SKM-1 (cell line): ENCODE results near the gene RAD9A.
"Not testable (repeated sequence)": the region's sequence is repeated elsewhere in the genome, so short reads cannot be mapped to it uniquely, and the experiment has no call there.

Source experiments
- DNase-seq: peaks from one replicate; lab custom pipeline; 2025; ENCODE audit not compliant: unreplicated experiment; lab: John Stamatoyannopoulos, UW

Gene RAD9A

DNA sequence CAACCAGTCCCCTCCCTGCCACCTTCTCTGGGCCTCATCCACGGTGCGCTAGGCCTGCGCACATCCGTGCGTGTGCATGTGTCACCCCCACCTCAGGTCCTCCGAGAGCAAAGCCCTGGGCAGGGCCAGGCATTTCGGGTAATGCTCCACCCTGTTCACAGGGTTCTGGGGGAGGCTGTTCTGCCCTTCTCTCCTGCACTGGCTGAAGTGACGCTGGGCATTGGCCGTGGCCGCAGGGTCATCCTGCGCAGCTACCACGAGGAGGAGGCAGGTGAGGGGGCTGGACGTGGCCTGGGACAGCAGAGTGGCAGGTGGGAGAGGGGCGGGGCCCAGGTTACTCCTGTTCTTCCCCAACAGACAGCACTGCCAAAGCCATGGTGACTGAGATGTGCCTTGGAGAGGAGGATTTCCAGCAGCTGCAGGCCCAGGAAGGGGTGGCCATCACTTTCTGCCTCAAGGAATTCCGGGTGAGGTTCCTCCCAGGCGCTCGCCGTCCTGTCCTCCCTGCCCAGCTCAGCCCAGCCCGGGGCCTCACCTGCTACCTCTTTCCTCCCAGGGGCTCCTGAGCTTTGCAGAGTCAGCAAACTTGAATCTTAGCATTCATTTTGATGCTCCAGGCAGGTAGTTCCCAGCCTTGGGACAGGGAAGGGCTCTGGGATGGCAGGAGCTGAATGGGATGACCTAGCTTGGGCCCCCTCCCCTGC, 3.9 kb downstream of the RAD9A start:
- DNase-seq, result no peak

DNA sequence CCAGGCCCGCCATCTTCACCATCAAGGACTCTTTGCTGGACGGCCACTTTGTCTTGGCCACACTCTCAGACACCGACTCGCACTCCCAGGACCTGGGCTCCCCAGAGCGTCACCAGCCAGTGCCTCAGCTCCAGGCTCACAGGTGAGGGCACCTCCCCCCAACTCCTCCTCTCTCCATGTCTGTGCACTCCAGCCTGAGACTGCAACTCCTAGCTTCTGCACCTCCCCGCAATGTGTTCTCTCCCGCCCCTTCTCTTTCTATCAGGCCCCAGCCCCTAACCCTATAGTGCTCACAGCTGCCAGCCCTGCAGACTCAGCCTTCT, 4.4 kb downstream of the RAD9A start:
- DNase-seq, result no peak

DNA sequence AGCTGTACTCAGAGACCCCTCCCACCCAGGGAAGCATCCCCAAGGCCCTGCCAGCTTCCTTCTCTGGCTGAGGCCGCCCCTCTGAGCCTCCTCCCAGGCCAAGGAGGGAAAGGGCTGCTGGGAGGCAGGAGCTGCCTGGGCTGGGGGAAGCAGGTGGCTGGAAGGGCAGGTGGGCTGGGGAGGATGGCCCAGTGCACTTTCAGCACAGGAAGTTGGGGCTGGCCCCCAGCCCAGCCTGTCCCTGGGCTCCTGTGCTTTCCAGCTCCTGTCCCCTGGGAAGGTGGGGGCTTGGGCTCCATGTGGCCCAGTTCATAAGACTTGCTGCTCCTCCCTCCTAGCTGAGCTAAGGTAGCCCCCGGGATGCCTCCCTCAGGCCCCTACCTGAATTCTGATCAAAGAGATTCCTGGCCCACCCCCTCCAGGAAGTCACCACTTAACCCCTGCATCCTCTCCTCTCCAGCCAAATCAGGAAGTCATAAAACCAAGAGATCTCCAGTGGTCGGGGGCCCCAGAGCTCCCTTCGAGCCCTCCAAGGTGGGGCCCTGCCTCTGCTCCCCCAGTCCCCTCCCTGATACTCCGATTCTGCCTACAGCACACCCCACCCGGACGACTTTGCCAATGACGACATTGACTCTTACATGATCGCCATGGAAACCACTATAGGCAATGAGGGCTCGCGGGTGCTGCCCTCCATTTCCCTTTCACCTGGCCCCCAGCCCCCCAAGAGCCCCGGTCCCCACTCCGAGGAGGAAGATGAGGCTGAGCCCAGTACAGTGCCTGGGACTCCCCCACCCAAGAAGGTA, 5.0 kb downstream of the RAD9A start:
- no peak for DNase-seq

GRCh38 chr11:67397536-67397935, 5.8 kb downstream of the RAD9A start:
- DNase-seq, result no peak

DNA sequence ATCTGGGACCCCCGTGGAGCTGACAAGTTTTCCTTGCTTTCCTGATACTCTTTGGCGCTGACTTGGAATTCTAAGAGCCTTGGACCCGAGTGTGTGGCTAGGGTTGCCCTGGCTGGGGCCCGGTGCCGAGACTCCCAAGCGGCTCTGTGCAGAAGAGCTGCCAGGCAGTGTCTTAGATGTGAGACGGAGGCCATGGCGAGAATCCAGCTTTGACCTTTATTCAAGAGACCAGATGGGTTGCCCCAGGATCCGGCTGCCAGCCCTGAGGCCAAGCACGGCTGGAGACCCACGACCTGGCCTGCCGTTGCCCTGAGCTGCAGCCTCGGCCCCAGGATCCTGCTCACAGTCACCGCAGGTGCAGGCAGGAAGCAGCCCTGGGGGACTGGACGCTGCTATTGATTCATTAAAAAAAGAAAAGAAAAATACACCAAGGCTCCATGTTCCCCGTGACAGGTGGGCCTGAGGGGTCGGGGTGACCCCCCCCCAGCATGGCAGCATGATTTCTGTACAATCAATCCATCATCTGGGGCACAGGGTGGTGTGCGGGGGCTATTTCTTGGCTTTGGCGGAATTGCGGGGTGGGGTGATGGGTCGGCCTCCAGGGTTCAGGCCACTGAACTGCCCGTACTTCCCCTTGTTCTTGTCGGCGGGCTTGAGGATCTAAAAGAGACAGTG, 6.3 kb downstream of the RAD9A start:
- no peak for DNase-seq

DNA sequence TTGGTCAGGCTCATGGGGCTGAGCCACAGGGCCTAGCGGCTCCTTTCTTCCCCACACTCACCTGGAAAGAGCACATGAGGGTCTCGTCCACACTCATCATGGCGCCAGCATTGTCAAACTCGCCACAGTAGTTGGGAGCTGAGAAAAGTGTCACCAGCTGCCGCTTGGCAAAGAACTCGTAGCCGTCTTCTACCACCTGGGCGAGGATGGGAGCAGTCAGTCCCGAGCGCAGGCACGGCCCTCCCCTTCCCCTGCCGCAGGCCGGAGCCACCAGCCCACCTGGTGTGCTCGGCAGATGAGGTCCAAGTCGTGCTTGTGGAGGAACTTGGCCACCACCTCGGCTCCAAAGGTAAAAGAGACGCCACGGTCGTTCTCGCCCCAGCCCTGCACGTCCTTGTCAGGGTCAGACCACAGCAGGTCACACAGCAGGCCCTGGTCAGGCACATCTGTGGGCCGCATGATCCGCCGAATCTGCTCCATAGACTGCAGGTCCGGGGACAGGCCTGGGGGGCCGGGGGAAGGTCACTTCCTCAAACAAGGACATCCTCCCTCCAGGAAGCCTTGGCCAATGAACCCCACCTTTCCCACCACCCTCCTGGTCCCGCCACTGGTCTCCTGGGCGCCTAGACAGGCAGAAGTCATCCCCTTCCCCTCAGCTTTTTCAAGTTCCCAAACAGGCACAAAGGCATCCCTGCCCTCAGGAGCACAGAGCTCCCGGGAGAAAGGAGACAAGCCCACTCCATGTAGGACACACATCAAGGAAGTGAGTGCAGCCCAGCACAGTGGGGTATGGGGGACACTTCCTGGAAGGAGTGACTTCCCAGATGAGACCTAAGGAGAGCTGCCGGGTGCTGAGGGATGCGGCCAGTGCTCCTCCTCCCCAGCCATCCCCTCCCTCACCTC, 7.1 kb downstream of the RAD9A start:
- no peak for DNase-seq

GRCh38 chr11:67400251-67400941, 8.6 kb downstream of the RAD9A start:
- DNase-seq, result no peak

DNA sequence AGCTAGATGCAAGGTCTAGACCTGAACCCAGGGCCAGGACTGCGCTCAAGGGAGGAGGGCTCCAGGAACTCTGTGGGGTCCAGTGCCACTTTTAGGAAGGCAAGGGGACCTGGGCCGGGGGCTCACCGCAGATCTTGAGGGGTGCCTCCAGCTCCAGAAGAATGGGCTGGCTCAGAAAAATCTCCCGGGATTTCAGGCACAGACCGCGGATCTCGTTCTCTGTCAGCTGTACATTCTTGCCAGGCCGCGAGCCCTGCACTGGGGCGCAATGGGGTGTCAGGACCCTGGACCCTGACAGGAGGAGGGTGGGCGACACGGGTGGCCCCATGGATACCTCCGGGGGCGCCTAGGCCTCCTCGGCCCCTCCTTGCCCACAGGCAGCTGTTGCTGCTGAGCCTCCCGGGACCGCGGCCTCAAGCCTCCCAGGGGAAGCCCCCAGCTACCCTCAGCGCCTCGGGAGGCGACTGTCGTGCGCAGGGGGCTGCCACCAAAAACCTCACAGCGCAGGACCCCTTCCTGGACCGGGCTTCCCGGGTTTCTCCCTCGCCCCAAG, 9.2 kb downstream of the RAD9A start:
- no peak for DNase-seq

GRCh38 chr11:67401495-67402191, 9.9 kb downstream of the RAD9A start, which contains the start of gene PPP1CA:
Gene PPP1CA (minus strand): TSS chr11:67401858. CDS start chr11:67401782, 76 bp downstream.
- peak; percentile 74 for DNase-seq

DNA sequence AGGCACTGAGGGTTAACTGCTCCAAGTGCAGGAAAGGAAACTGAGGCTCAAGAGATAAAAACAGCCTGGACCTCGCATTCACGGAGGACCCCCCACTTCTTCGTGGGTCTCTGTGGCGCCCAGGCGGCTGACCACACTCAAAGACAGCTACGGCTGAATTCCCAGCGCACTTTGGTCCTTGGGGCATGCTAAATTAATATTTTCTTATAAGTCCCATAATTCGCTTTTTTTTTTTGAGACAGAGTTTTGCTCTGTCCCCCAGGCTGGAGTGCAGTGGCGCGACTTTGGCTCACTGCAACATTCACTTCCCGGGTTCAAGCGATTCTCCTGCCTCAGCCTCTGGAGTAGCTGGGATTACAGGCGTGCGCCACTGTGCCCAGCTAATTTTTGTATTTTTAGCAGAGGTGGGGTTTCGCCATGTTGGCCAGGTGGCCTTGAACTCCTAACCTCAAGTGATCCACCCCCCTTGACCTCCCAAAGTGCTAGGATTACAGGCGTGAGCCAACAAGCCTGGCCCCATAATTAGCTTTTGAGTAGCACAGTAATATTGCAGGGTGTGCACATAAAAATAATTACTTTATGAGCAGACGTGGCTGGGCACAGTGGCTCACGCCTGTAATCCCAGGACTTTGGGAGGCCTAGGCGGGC, 10.5 kb downstream of the RAD9A start:
- DNase-seq, result not testable (repeated sequence)

DNA sequence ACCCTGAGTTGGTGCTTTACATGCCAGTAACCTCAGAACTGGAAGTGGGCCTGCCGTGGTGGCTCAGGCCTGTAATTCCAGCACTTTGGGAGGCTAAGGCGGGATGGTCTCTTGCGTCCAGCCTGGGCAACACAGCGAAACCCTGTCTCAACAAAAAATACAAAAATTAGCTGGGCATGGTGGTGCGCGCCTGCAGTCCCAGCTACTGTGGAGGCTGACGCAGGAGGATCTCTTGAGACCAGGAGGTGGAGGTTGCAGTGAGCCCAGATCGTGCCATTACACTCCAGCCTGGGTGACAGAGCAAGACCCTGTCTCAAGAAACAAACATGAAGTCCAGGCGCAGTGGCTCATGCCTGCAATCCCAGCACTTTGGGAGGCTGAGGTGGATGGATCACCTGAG, 11.3 kb downstream of the RAD9A start:
- not testable (repeated sequence) for DNase-seq

- no peak for DNase-seq
These were observed 12.9 kb downstream of the RAD9A start for GRCh38 chr11:67404515-67405195.

DNA sequence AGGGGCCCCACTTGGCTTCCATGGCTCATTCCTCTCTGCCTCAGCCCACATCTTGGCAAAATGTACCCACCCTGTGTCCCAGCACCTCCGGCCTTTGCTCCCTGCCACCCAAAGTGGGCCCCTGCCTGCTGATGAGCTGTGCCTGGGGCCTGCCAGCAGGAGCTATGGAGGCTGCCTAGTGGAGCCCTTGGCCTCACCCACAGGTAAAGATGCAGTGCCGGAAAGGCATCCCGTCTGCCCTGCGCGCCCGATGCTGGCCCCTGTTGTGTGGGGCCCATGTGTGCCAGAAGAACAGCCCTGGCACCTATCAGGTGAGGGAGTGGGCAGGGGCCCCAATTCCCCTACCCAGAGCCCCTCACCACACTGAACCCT, 13.4 kb downstream of the RAD9A start:
- DNase-seq, result no peak

GRCh38 chr11:67405688-67406339, 14.0 kb downstream of the RAD9A start:
- no peak for DNase-seq

DNA sequence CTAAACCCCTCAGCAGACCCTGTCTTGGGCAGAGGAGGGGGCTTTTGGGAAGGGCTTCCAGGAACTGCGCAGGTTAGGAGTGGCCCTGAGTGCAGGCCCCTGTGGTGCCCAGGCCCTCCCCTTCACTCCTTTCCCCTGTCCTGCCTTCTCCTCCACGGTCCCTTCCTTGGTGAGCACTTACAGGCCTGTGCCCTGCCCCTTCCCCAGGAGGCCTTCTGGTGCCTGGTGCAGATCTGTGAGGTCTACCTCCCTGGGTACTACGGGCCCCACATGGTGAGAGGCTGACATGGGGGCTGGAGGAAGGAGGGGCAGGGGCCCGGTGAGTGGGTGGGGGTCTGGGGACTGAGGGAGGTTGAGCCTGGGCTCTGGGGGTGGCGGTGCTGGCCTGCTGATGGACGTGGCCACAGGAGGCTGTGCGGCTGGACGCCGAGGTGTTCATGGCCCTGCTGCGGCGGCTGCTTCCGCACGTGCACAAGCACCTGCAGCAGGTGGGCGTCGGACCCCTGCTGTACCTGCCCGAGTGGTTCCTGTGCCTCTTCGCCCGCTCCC, 14.7 kb downstream of the RAD9A start:
- DNase-seq, result no peak

GRCh38 chr11:67406969-67407687, 15.3 kb downstream of the RAD9A start:
- DNase-seq, result no peak

- no peak for DNase-seq
These were observed 15.9 kb downstream of the RAD9A start for GRCh38 chr11:67407688-67408163.
